WTC11 (cell line): ENCODE results near the gene CLOCK.

Experiments used
- TP53 ChIP-seq: sonication (generic); formaldehyde crosslinking; IDR thresholded peaks from 2 replicates; pipeline ENCODE4 v1.8.1; 2023; ENCODE audit warnings: mild to moderate bottlenecking, missing genetic modification reagents
- TF ChIP-seq, protein P1 (sequence below): sonication (generic); formaldehyde crosslinking; conservative IDR thresholded peaks from 2 replicates; pipeline ENCODE4 v1.8.1; 2022; ENCODE audit warnings: mild to moderate bottlenecking, missing genetic modification reagents

- no peak for TF ChIP-seq TP53 (CRISPR knock-in tag)
- TF ChIP-seq, protein P1, sequence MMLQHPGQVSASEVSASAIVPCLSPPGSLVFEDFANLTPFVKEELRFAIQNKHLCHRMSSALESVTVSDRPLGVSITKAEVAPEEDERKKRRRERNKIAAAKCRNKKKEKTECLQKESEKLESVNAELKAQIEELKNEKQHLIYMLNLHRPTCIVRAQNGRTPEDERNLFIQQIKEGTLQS (CRISPR knock-in tag), result no peak
Measured at GRCh38 chr4:55534306-55534705, 12.4 kb downstream of the CLOCK start.
